Breast epithelium (tissue), 4 donors: ENCODE data around the gene CENPW. TPM values are rescaled to one million over a fixed set of nuclear protein-coding genes. Genes with fewer than 3 reads are reported as not detected.

Source experiments
- DNase-seq, 2 donors: peaks; one replicate each; pipeline ENCODE4 v3.0.0-alpha.2; 2019; ENCODE audit warnings: low spot score in 2 of 2
- H3K27ac ChIP-seq, 2 donors: fragments of 200-600 bp; sonication (generic) in 1 of 2; one replicate each; pipeline ENCODE4 v1.5.1; 2016 to 2019; ENCODE audit warnings: mild to moderate bottlenecking in 1 of 2
- H3K27me3 ChIP-seq, 2 donors: fragments of 200-600 bp; sonication (generic) in 1 of 2; one replicate each; pipeline versions ENCODE4 v1.5.1 to v1.6.0; 2017 to 2019; ENCODE audit warnings: control low read depth in 1 of 2, mild to moderate bottlenecking in 1 of 2
- H3K36me3 ChIP-seq: fragments of 200-600 bp; one replicate; pipeline ENCODE4 v1.5.1; 2019
- H3K4me1 ChIP-seq, 2 donors: fragments of 200-600 bp; sonication (generic); one replicate each; pipeline ENCODE4 v1.5.1; 2016 to 2019; ENCODE audit warnings: control low read depth in 1 of 2
- H3K4me3 ChIP-seq, 3 donors: fragments of 200-600 bp; sonication (generic); 1 replicate in 2 of 3; 2 replicates in 1 of 3; pipeline ENCODE4 v1.5.1; 2016 to 2019; ENCODE audit warnings: mild to moderate bottlenecking in 3 of 3, moderate library complexity in 2 of 3
- H3K9me3 ChIP-seq, 2 donors: fragments of 200-600 bp; sonication (generic) in 1 of 2; one replicate each; pipeline ENCODE4 v1.5.1; 2016 to 2019; ENCODE audit warnings: control low read depth in 1 of 2
- POLR2A ChIP-seq: fragments of 450-650 bp; IDR thresholded peaks from one replicate; pipeline ENCODE4 v1.6.1; 2016; ENCODE audit warnings: antibody characterized with exemption, mild to moderate bottlenecking, moderate library complexity
- POLR2AphosphoS5 ChIP-seq, 3 donors: sonication (generic); formaldehyde crosslinking; IDR thresholded peaks; one replicate each; pipeline ENCODE4 v1.6.1; 2017; ENCODE audit warnings: antibody characterized with exemption in 3 of 3
- intact Hi-C: fragments of 100-400 bp; cut with DNase I; formaldehyde crosslinking; loops from one replicate; pipeline ENCODE4 v1.15.1; 2023; ENCODE audit warnings: low total_unique reads
- total RNA-seq, 3 donors: library from RNA; depleted of rRNA; stranded (reverse); fragments of >200 nt; gene quantifications; one replicate each; pipeline ENCODE4 v1.1.0, GENCODE V29; 2016
- TF ChIP-seq, protein P1 (sequence below), 3 donors: fragments of 450-650 bp; IDR thresholded peaks; one replicate each; pipeline ENCODE4 v1.5.1; 2016 to 2017; ENCODE audit warnings: antibody characterized with exemption in 3 of 3, mild to moderate bottlenecking in 3 of 3, moderate library complexity in 3 of 3

CENPW gene
- total RNA-seq, 3 donors from 2014 or later = 3.3 to 3.8 TPM; not detected in 1

- Histone ChIP-seq H3K27ac (no peak overlapping the region), H3K4me1 (no peaks in the 10 kb centered on the region), H3K4me3 (no peak overlapping the region), H3K9me3 (peaks cover 11 to 25% of the 10 kb centered on the region in 2 donors), H3K27me3 (no peaks in the 10 kb centered on the region), H3K36me3 (no peaks in the 10 kb centered on the region)
- TF ChIP-seq POLR2AphosphoS5 (IDR thresholded peaks at IDR 0.05) = no peak
- no peak for TF ChIP-seq POLR2A
- TF ChIP-seq, protein P1, sequence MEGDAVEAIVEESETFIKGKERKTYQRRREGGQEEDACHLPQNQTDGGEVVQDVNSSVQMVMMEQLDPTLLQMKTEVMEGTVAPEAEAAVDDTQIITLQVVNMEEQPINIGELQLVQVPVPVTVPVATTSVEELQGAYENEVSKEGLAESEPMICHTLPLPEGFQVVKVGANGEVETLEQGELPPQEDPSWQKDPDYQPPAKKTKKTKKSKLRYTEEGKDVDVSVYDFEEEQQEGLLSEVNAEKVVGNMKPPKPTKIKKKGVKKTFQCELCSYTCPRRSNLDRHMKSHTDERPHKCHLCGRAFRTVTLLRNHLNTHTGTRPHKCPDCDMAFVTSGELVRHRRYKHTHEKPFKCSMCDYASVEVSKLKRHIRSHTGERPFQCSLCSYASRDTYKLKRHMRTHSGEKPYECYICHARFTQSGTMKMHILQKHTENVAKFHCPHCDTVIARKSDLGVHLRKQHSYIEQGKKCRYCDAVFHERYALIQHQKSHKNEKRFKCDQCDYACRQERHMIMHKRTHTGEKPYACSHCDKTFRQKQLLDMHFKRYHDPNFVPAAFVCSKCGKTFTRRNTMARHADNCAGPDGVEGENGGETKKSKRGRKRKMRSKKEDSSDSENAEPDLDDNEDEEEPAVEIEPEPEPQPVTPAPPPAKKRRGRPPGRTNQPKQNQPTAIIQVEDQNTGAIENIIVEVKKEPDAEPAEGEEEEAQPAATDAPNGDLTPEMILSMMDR (IDR thresholded peaks at IDR 0.05) = no peak
- intact Hi-C loops = no loop called here
- DNase-seq = no peak
These were observed 40.2 kb downstream of the CENPW start for GRCh38 chr6:126380072-126380583.

- no peaks in the 10 kb centered on the region for H3K27me3 ChIP-seq
- H3K4me3 ChIP-seq = no peak overlapping the region
- no peaks in the 10 kb centered on the region for H3K4me1 ChIP-seq
- H3K27ac ChIP-seq = no peak overlapping the region
- intact Hi-C loops = no loop called here
- peaks cover 11 to 26% of the 10 kb centered on the region in 2 donors for H3K9me3 ChIP-seq
- DNase-seq = no peak
- TF ChIP-seq POLR2A = no peak
- TF ChIP-seq, protein P1 (IDR thresholded peaks at IDR 0.05) = no peak
- TF ChIP-seq POLR2AphosphoS5 (IDR thresholded peaks at IDR 0.05) = no peak
- H3K36me3 ChIP-seq = no peaks in the 10 kb centered on the region
These were observed 41.6 kb downstream of the CENPW start for GRCh38 chr6:126381498-126381897.

DNA sequence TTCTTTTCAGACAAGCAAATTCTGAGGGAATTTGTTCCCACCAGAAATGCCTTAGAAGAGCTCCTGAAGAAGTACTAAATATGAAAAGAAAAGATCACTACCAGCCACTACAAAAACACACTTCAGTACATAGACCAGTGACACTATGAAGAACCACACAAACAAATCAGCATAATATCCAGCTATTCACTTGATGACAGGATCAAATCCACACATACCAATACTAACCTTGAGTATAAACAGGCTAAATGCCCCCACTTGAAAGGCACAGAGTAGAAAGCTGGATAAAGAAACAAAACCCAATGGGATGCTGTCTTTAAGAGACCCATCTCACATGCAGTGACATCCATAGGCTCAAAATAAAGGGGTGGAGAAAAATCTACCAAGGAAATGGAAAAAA, 43.3 kb downstream of the CENPW start:
- no peak for DNase-seq
- H3K27me3 ChIP-seq = no peaks in the 10 kb centered on the region
- H3K9me3 ChIP-seq = peaks cover 11 to 26% of the 10 kb centered on the region in 2 donors
- intact Hi-C loops = no loop called here
- H3K4me1 ChIP-seq = no peaks in the 10 kb centered on the region
- no peak overlapping the region for H3K4me3 ChIP-seq
- no peak for TF ChIP-seq POLR2AphosphoS5 (IDR thresholded peaks at IDR 0.05)
- TF ChIP-seq, protein P1 (IDR thresholded peaks at IDR 0.05) = no peak
- no peak for TF ChIP-seq POLR2A
- H3K36me3 ChIP-seq = no peaks in the 10 kb centered on the region
- H3K27ac ChIP-seq = no peak overlapping the region

- TF ChIP-seq, protein P1 (IDR thresholded peaks at IDR 0.05) = no peak
- TF ChIP-seq POLR2A (no peak), POLR2AphosphoS5 (IDR thresholded peaks at IDR 0.05) (no peak)
- intact Hi-C loops = loop anchor here (5.0 kb wide), 1 partner anchor 623 kb away; no protein-coding TSS in a partner anchor
- Histone ChIP-seq H3K36me3 (no peaks in the 10 kb centered on the region), H3K4me3 (no peak overlapping the region), H3K9me3 (peaks cover 11 to 26% of the 10 kb centered on the region in 2 donors), H3K4me1 (no peaks in the 10 kb centered on the region), H3K27me3 (no peaks in the 10 kb centered on the region), H3K27ac (no peak overlapping the region)
- no peak for DNase-seq
These were observed 45.6 kb downstream of the CENPW start for GRCh38 chr6:126385536-126385935.

GRCh38 chr6:126388104-126388598, 48.2 kb downstream of the CENPW start:
- Histone ChIP-seq H3K4me3 (no peak overlapping the region), H3K27ac (no peak overlapping the region), H3K27me3 (no peaks in the 10 kb centered on the region), H3K36me3 (no peaks in the 10 kb centered on the region), H3K9me3 (peaks cover 11 to 30% of the 10 kb centered on the region in 2 donors), H3K4me1 (no peaks in the 10 kb centered on the region)
- TF ChIP-seq, protein P1 (IDR thresholded peaks at IDR 0.05) = no peak
- TF ChIP-seq POLR2A (no peak), POLR2AphosphoS5 (IDR thresholded peaks at IDR 0.05) (no peak)
- no peak for DNase-seq
- intact Hi-C loops = loop anchor here (5.0 kb wide), 1 partner anchor 626 kb away; no protein-coding TSS in a partner anchor
